ENCODE data around the gene DCST2. TPM values are rescaled to one million over a fixed set of nuclear protein-coding genes. Genes with fewer than 3 reads are reported as not detected.

DCST2 gene
- total and polyA plus RNA-seq, 2 of the 8 experiments (the other 6 are each of a cell fraction or from before 2014, with no cell fraction given), result 0.43 to 2.1 TPM

GRCh38 chr1:155013632-155014031, 19.9 kb downstream of the DCST2 start (continued):
- no peak for TF ChIP-seq TAF7 (optimal IDR thresholded peaks at IDR 0.05; ENCODE audit: borderline replicate concordance, low read depth, low read length)

Data from H1 (cell line).